ENCODE measurements around the gene CCDC136. TPM values are rescaled to one million over a fixed set of nuclear protein-coding genes. Genes with fewer than 3 reads are reported as not detected.
A peak's percentile ranks its signal among the peaks of the same experiment; 100 is the strongest.

Gene CCDC136
- total RNA-seq, 1 experiment from 2014 or later: 1.1 TPM

GRCh38 chr7:128832880-128833147 lies 41.0 kb downstream of the CCDC136 start:
- CTCF ChIA-PET: no interaction called here

GRCh38 chr7:128833148-128833945 lies 41.6 kb downstream of the CCDC136 start:
- CTCF ChIA-PET: no interaction called here
- no peak for ATAC-seq

More at GRCh38 chr7:128832880-128833147, 41.0 kb downstream of the CCDC136 start:
- no peak for ATAC-seq
- Histone ChIP-seq H3K27me3 (ENCODE audit: control insufficient read depth, insufficient read depth, low read length) (no peaks in the 10 kb centered on the region), H3K9me3 (ENCODE audit: control insufficient read depth, insufficient read depth, low read depth, low read length) (no peaks in the 10 kb centered on the region), H3K27ac (ENCODE audit: low read length) (no peak overlapping the region), H3K36me3 (ENCODE audit: control insufficient read depth, insufficient read depth, low read length) (no peaks in the 10 kb centered on the region), H3K4me3 (ENCODE audit: low read depth in 2 of 2, low read length in 2 of 2) (peak overlapping the region in 1 of 2 experiments; percentile 43; a peak in 1 of 4 replicates), H3K4me1 (ENCODE audit: control insufficient read depth, insufficient read depth, low read length) (peaks cover 20% of the 10 kb centered on the region)
- intact Hi-C loops (cut with micrococcal nuclease; ENCODE audit: unreplicated experiment) (no loop called here), in situ Hi-C loops (cut with HindIII; ENCODE audit: low pct_unique_long_range_greater_than_20kb, low sequenced_read_pairs) (no loop called here)
- TF ChIP-seq REST (IDR thresholded peaks at IDR 0.05; ENCODE audit: insufficient read depth in 1 of 2, low read depth in 2 of 2, low read length in 1 of 2) (no peak), POLR2AphosphoS5 (IDR thresholded peaks at IDR 0.05; ENCODE audit: low read depth, low read length) (no peak), SIN3A (IDR thresholded peaks at IDR 0.05; ENCODE audit: borderline replicate concordance, insufficient read depth, low read depth, low read length) (no peak), CTCF (IDR thresholded peaks at IDR 0.05) (no peak), TCF7L2 (IDR thresholded peaks at IDR 0.05; ENCODE audit: low read depth, low read length) (no peak)
- POLR2A ChIA-PET: no interaction called here
- no TSS peak for BruUV-seq (replicated peaks)
- no peak for DNase-seq (ENCODE audit: low read depth, low spot score)

More at GRCh38 chr7:128833148-128833945, 41.6 kb downstream of the CCDC136 start:
- TF ChIP-seq POLR2AphosphoS5 (IDR thresholded peaks at IDR 0.05; ENCODE audit: low read depth, low read length) (no peak), CTCF (IDR thresholded peaks at IDR 0.05) (no peak), TCF7L2 (IDR thresholded peaks at IDR 0.05; ENCODE audit: low read depth, low read length) (no peak), SIN3A (IDR thresholded peaks at IDR 0.05; ENCODE audit: borderline replicate concordance, insufficient read depth, low read depth, low read length) (no peak), REST (IDR thresholded peaks at IDR 0.05; ENCODE audit: insufficient read depth in 1 of 2, low read depth in 2 of 2, low read length in 1 of 2) (no peak)
- Histone ChIP-seq H3K4me1 (ENCODE audit: control insufficient read depth, insufficient read depth, low read length) (peaks cover 16% of the 10 kb centered on the region), H3K36me3 (ENCODE audit: control insufficient read depth, insufficient read depth, low read length) (no peaks in the 10 kb centered on the region), H3K27ac (ENCODE audit: low read length) (no peak overlapping the region), H3K9me3 (ENCODE audit: control insufficient read depth, insufficient read depth, low read depth, low read length) (no peaks in the 10 kb centered on the region), H3K4me3 (ENCODE audit: low read depth in 2 of 2, low read length in 2 of 2) (no peak overlapping the region), H3K27me3 (ENCODE audit: control insufficient read depth, insufficient read depth, low read length) (no peaks in the 10 kb centered on the region)
- no peak for DNase-seq (ENCODE audit: low read depth, low spot score)
- POLR2A ChIA-PET: no interaction called here
- in situ Hi-C loops (cut with HindIII; ENCODE audit: low pct_unique_long_range_greater_than_20kb, low sequenced_read_pairs) (no loop called here), intact Hi-C loops (cut with micrococcal nuclease; ENCODE audit: unreplicated experiment) (no loop called here)
- BruUV-seq (replicated peaks): no TSS peak

Measured in Panc1 (cell line).